Stimulated activated CD8-positive, alpha-beta memory T cell treated with anti-CD3 and anti-CD28 coated beads, Interleukin-7, amount 100 ng/mL, for 24 hours (primary cell): ENCODE data around the gene ACOX3.

Experiments used
- DNase-seq: peaks from one replicate; pipeline ENCODE4 v3.0.0-alpha.2; 2020; ENCODE audit warnings: low read depth

Gene ACOX3

GRCh38 chr4:8467016-8467415 is 26.5 kb upstream of the ACOX3 start:
- DNase-seq = no peak

- no peak for DNase-seq
Observed at GRCh38 chr4:8465615-8466611, 25.4 kb upstream of the ACOX3 start.

DNA sequence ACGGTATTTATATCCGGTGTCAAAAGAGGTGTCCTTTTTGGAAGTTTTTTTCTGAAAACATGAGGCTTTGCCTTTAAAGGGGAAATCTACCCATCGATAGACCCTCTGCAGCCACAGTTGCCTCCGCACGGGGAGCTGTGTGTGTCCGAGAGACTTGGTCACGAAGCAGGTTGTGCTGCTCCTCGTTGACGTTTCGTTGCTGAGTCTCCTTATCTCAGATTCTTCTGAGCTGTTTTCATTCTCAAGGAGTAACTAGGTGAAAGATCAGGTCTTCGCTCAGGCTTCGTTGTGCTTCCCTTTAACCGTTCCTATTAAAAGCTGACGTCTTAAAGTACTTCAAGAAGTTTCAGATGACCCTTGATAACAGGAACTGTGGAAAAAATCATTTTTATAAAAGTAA is 23.9 kb upstream of the ACOX3 start:
- no peak for DNase-seq

GRCh38 chr4:8463811-8464210 is 23.3 kb upstream of the ACOX3 start:
- DNase-seq = no peak

- DNase-seq = no peak
Observed at GRCh38 chr4:8461616-8462015, 21.1 kb upstream of the ACOX3 start.

- DNase-seq = no peak
Observed at GRCh38 chr4:8461086-8461485, 20.6 kb upstream of the ACOX3 start.

DNA sequence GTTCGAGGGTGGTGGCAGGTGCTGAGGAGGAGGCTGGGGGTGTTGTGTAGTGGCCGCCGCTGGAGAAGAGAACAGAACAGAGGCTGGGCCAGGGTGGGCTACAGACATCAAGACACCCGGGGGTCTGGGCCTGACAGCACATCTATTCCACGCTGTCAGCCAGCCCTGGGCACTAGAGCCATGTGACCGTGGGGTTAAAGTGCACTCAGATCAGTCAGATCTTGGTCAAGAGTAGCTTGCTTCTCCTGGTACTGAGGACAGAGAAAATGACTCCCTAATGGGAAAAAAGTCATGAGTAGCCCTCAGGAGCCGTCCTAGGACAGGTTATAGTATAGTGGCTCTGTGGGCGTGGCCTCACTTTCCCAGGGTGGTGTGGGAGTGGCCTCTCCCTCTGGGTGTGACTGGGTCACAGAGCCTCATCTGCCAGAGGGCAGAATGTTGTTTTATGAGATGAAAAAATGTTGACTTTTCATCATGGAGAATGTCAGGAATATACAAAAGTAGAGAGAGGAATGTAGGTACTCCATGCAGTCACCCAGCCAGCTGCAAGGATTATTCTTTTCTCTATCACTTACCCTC is 19.4 kb upstream of the ACOX3 start:
- no peak for DNase-seq

DNA sequence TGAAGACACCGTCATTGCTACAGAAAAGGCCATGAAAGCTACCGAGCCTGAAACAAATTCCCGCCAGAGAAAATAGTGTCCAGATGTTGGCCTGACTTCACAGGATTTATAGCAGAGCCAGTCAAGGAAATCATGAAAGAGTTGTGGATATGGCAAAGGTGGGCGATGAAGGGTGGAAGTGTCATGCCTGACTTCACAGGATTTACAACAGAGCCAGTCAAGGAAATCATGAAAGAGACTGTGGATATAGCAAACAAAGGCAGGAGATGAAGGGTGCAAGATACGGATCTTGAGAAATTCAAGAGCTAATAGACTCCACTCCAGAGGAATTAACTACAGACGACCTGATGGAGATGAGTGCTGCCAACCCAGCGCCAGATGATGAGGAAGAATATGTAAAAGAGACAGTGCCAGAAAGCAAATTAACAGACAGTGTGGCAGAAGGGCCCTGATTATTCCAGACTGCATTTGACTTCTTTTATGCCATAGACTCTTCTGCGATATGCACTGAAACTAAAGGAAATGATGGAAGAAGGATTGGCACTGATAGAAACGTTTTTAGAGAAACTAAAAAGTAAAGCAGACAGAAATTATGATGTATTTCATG is 17.2 kb upstream of the ACOX3 start:
- DNase-seq = no peak

- no peak for DNase-seq
Observed at GRCh38 chr4:8453957-8454356, 13.4 kb upstream of the ACOX3 start.

- DNase-seq = no peak
Observed at GRCh38 chr4:8451440-8452182, 11.1 kb upstream of the ACOX3 start.

- DNase-seq = no peak
Observed at GRCh38 chr4:8446122-8446521, 5.6 kb upstream of the ACOX3 start.

DNA sequence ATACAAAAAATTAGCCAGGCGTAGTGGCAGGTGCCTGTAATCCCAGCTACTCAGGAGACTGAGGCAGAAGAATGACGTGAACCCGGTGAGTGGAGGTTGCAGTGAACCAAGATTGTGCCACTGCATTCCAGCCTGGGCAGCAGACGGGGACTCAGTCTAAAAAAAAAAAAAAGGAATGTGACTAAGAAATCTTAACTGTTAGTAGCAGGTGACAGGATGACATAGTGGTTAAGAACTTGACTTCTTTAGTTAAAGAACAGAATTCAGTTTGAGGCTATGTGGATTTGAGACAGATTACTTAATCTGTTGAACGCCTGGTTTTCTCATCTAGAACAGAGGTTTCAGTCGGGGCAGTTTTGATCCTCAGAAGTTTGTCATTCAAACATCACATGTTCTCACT is 3.3 kb upstream of the ACOX3 start:
- DNase-seq = no peak

- no peak for DNase-seq
Observed at GRCh38 chr4:8442596-8443358, 2.3 kb upstream of the ACOX3 start.

DNA sequence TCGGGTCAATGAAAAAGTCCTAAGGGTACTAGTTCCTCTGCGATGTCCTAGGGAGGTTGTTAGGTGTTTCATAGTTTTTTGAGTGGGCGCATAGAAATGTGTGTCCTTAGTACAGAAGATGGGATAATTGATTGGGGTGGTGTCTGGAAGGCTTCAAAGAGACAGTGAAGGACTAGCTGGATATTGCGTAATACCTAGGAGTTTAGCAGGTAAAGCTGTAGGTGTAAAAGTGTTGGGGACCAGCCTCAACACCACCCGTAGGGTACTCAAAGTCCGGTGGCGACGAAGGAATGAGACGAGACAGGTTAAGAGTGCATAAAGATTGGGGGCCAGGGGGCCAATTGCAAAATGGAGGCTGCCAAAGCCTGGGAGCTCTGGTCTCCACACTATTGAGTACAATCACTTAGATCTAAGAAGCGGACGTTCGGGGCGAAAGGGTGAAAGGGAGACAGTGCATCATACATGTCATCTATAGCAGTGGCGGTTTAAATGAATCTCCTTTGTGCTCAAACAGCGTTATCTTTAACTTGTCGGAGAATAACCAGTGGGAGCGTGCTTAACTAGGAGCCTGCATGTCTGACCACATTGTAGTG is 1.1 kb upstream of the ACOX3 start:
- DNase-seq = no peak

DNA sequence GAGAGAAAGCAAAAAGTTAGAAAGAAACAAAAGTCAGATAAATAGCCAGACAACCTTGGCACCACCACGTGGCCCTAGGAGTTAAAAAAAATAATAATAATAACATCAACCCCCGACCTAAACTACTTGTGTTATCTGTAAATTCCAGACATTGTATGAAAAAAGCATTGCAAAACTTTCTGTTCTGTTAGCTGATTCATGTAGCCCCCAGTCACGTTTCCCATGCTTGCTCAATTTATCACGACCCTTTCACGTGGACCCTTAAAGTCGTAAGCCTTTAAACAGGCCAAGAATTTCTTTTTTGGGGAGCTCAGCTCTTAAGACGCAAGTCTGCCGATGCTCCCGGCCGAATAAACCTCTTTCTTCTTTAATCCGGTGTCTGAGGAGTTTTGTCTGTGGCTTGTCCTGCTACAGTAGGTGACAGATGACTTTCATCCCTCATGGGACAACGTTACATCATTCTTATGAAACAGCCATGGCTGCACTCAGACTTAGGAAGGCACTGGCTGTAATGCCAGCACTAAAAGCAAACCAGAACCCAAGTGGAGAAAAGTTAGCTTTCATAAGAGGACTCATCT is 520 bp downstream of the ACOX3 start:
- DNase-seq = no peak

DNA sequence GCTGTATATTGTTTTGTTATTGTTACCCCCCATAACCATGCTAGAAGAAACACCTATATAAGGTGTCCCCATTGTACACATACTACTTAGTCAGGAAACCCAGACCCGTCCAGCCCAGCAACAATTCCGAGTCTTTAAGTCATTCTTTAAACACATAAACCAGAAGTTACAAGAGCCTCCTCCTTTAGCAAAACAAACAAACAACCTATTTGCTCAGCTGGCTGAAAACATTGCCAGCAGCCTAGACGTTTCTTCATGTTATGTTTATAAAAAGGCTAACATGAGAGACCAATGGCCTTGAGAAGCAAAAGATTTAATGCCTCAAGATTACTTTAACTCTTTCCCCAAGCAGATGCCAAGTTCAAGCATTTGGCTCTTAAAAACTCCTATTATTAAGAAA is 1.4 kb downstream of the ACOX3 start:
- no peak for DNase-seq

DNA sequence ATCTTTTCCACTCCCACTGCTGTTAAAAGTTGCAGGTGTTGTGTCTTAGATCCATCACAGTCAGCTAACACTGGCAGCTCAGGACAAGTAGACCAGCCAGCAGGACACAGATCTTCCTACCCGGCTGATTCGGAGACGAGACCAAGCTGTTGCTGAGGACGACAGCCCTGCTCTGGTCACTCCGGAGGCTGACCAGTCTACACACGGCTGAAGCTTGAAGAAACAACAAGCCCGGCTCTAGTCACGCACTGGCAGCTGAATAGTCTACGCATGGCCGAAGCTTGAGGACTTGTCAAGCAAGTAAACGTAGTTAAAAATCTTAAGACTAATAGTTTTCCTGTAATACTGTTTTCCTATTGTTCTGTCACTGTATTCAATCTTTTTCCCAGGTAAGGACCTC is 1.8 kb downstream of the ACOX3 start:
- no peak for DNase-seq

DNA sequence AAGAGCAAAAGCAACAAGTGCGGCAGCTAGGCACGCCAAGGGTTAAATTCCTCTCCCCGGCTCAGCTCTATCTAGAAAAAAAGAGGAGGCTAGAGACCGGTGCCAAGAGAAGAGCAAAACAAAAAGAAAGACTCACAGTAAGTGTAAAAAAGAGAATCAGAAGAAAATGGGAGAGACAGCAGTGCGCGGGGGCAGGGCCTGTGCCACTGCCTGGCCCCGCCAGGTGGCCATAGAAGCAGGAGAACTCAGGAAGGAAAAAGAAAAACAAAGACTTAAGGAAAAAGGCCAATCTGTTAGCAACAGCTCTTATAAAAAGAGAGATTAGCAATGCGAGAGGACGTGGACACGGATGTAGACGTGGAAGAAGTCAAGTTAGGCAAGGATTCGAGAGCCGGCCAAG is 3.2 kb downstream of the ACOX3 start:
- no peak for DNase-seq

DNA sequence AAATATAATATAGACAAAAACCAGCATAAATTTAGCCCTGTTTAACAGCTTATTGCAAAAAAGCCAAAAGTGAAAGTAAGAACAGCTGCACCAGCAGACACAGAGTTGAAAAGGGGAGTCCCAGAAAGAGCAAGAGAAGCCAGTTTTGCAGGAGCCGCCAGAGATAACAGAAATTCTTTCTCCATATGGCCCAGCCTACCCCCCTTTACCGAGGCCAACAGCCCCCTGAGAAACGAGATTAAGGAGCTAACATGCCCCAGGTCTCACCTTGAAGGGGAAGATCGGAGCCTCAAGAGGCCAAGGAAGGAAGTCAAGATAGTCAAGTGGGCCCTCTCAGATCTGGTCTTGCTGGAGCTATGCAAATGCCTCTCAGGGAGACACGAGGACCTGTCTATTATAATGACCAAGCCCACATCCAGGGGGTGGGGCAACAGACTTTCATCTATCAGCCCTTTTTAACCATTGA is 4.8 kb downstream of the ACOX3 start:
- DNase-seq = no peak

GRCh38 chr4:8434251-8435073 is 6.1 kb downstream of the ACOX3 start:
- no peak for DNase-seq
